Activated T-cell treated with anti-CD3 and anti-CD28 coated beads for 48 hours (primary cell): ENCODE measurements around the gene TPK1.
A peak's percentile ranks its signal among the peaks of the same experiment; 100 is the strongest.

Experiments
- DNase-seq: peaks from one replicate; pipeline ENCODE4 v3.0.0-alpha.2; 2020; ENCODE audit warnings: low read depth

TPK1 gene

GRCh38 chr7:144835652-144836544 lies at the start of gene TPK1:
TPK1 (minus strand) TSS chr7:144836053; CDS start chr7:144835602, 451 bp downstream.
- DNase-seq = peak; percentile 90

GRCh38 chr7:144885478-144885877 lies 49.6 kb upstream of the TPK1 start:
- DNase-seq = no peak

GRCh38 chr7:144884896-144885295 lies 49.0 kb upstream of the TPK1 start:
- no peak for DNase-seq

GRCh38 chr7:144873316-144873845 lies 37.5 kb upstream of the TPK1 start:
- DNase-seq = no peak

GRCh38 chr7:144869082-144869481 lies 33.2 kb upstream of the TPK1 start:
- DNase-seq = no peak

- DNase-seq = no peak
These were observed 30.3 kb upstream of the TPK1 start for GRCh38 chr7:144866189-144866588.

- DNase-seq = no peak
These were observed 27.4 kb upstream of the TPK1 start for GRCh38 chr7:144863320-144863647.

GRCh38 chr7:144862612-144863319 lies 26.9 kb upstream of the TPK1 start:
- DNase-seq = no peak

GRCh38 chr7:144859739-144860138 lies 23.9 kb upstream of the TPK1 start:
- DNase-seq = no peak

- DNase-seq = no peak
These were observed 21.6 kb upstream of the TPK1 start for GRCh38 chr7:144857463-144857862.

GRCh38 chr7:144854839-144855424 lies 19.1 kb upstream of the TPK1 start:
- no peak for DNase-seq

GRCh38 chr7:144853542-144853941 lies 17.7 kb upstream of the TPK1 start:
- DNase-seq = no peak

GRCh38 chr7:144848078-144848477 lies 12.2 kb upstream of the TPK1 start:
- no peak for DNase-seq

GRCh38 chr7:144842377-144842851 lies 6.6 kb upstream of the TPK1 start:
- no peak for DNase-seq

- DNase-seq = no peak
These were observed 641 bp upstream of the TPK1 start for GRCh38 chr7:144836545-144836842.

GRCh38 chr7:144835155-144835611 lies 670 bp downstream of the TPK1 start:
- DNase-seq = peak; percentile 23

GRCh38 chr7:144834641-144835144 lies 1.2 kb downstream of the TPK1 start:
- no peak for DNase-seq

GRCh38 chr7:144830811-144831210 lies 5.0 kb downstream of the TPK1 start:
- DNase-seq = no peak

GRCh38 chr7:144830024-144830785 lies 5.6 kb downstream of the TPK1 start:
- DNase-seq = no peak

- DNase-seq = no peak
These were observed 8.2 kb downstream of the TPK1 start for GRCh38 chr7:144827621-144828020.

GRCh38 chr7:144826208-144826607 lies 9.6 kb downstream of the TPK1 start:
- no peak for DNase-seq

- no peak for DNase-seq
These were observed 11.5 kb downstream of the TPK1 start for GRCh38 chr7:144824360-144824759.
